DND-41 (cell line): ENCODE measurements around the gene MS4A6A.

Source experiments
- ATAC-seq: fragments of 200-7000 bp; cut with Tn5 transposase; 3 replicates; pipeline ENCODE4 v1.9.1; 2021; ENCODE audit warnings: low read depth; ENCODE audit not compliant: insufficient read depth
- DNase-seq: peaks from one replicate; pipeline ENCODE4 v3.0.0-alpha.2; 2020
- H2AFZ ChIP-seq: 2 replicates; pipeline ENCODE4 v1.6.0; 2012; ENCODE audit warnings: low read depth, low read length
- H3K27ac ChIP-seq: 2 replicates; pipeline ENCODE4 v1.5.1; 2012; ENCODE audit warnings: low read length, inconsistent platforms
- H3K27me3 ChIP-seq: fragments of 200-600 bp; sonication (generic); 2 replicates; pipeline ENCODE4 v1.6.0; 2012; ENCODE audit warnings: low read length, mild to moderate bottlenecking, inconsistent platforms; ENCODE audit not compliant: insufficient read depth, poor library complexity
- H3K36me3 ChIP-seq: 2 replicates; pipeline ENCODE4 v1.5.1; 2012; ENCODE audit warnings: low read length, inconsistent platforms; ENCODE audit not compliant: insufficient read depth
- H3K4me1 ChIP-seq: 2 replicates; pipeline ENCODE4 v1.5.1; 2012; ENCODE audit warnings: mild to moderate bottlenecking, low read length; ENCODE audit not compliant: insufficient read depth
- H3K4me2 ChIP-seq: 2 replicates; pipeline ENCODE4 v1.6.0; 2012; ENCODE audit warnings: mild to moderate bottlenecking, moderate library complexity, low read length, inconsistent platforms; ENCODE audit not compliant: insufficient read depth
- H3K4me3 ChIP-seq, 2 experiments: fragments of 200-600 bp in 1 of 2; shearing (Covaris generic) in 1 of 2; 2 replicates each; pipeline ENCODE4 v1.5.1; 2012 to 2016; ENCODE audit warnings: inconsistent platforms in 2 of 2, low read length in 2 of 2, mild to moderate bottlenecking in 2 of 2, low read depth in 1 of 2, moderate library complexity in 1 of 2
- H3K79me2 ChIP-seq: 2 replicates; pipeline ENCODE4 v1.6.0; 2012; ENCODE audit warnings: low read length, inconsistent platforms; ENCODE audit not compliant: insufficient read depth
- H3K9ac ChIP-seq: 2 replicates; pipeline ENCODE4 v1.6.0; 2012; ENCODE audit warnings: low read depth, mild to moderate bottlenecking, inconsistent platforms, low read length, moderate library complexity
- H3K9me3 ChIP-seq: 2 replicates; pipeline ENCODE4 v1.5.1; 2012; ENCODE audit warnings: low read length, moderate library complexity, mild to moderate bottlenecking, inconsistent platforms; ENCODE audit not compliant: insufficient read depth, severe bottlenecking
- H4K20me1 ChIP-seq: 2 replicates; pipeline ENCODE4 v1.6.0; 2012; ENCODE audit warnings: low read length; ENCODE audit not compliant: insufficient read depth
- EZH2 ChIP-seq: IDR thresholded peaks from 3 replicates; pipeline ENCODE4 v1.6.1; 2012; ENCODE audit warnings: borderline replicate concordance, low read depth, mild to moderate bottlenecking, moderate library complexity, low read length, inconsistent platforms; ENCODE audit not compliant: severe bottlenecking
- TF ChIP-seq, protein P1 (sequence below): IDR thresholded peaks from 2 replicates; pipeline ENCODE4 v1.5.1; 2012; ENCODE audit warnings: borderline replicate concordance, low read length, moderate library complexity, mild to moderate bottlenecking; ENCODE audit not compliant: poor library complexity, severe bottlenecking; ENCODE audit errors: extremely low read depth

The MS4A6A gene, protein sequence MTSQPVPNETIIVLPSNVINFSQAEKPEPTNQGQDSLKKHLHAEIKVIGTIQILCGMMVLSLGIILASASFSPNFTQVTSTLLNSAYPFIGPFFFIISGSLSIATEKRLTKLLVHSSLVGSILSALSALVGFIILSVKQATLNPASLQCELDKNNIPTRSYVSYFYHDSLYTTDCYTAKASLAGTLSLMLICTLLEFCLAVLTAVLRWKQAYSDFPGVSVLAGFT

DNA sequence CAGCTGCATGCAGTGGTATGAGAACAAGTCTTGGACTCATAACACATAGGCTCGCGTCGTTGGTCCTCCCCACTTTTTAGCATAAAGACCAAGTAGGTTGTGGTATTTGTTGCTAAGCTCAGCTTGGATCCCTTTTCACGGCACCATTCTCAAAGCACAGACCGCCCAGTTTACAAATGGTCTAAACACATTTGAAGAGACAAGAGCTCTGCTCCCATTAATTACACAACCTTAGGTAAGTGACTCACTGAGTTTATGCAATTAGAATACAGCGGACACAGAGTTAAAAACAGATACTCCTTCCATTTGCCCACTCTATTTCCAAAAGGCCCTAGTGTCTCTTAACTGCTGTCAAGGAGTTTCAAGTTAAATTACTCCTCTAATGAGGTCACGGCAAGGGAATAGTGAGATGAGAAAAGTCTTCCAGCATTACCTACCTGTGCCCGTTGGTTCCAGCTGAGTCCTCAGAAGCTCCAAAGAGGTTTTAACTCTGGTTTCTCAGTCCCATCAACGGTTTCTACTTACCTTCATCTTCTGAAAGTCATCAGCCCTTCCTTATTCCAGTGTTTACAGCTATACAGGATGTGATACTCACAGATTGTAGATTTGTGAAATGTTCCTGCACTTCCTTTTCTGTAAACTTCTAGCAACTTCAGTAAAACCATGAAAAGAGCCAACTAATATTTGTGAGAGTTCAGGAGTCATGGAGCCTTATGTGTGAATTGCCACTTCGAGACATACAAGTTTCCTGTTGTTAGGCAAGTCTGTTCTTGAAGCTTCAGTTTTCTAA, at the start of gene MS4A6A:
TSS of gene MS4A6A (minus strand) at position 543 of the 790 bp plus-strand sequence. CDS start 1,356 bp downstream, outside the sequence.
- Histone ChIP-seq H3K9ac (no peak within 1 kb of the TSS), H3K4me3 (no peak within 1 kb of the TSS), H3K4me2 (no peak within 1 kb of the TSS), H3K79me2 (no peaks in the 10 kb centered on the region), H3K9me3 (peaks cover 9% of the 10 kb centered on the region), H3K36me3 (no peaks in the 10 kb centered on the region), H3K27me3 (no peaks in the 10 kb centered on the region), H4K20me1 (no peaks in the 10 kb centered on the region), H3K27ac (peak within 1 kb of the TSS; percentile 34; the same call in 1 of the 2 replicates), H2AFZ (peak within 1 kb of the TSS; percentile 62), H3K4me1 (peaks cover 12% of the 10 kb centered on the region)
- no peak for DNase-seq
- TF ChIP-seq, protein P1, sequence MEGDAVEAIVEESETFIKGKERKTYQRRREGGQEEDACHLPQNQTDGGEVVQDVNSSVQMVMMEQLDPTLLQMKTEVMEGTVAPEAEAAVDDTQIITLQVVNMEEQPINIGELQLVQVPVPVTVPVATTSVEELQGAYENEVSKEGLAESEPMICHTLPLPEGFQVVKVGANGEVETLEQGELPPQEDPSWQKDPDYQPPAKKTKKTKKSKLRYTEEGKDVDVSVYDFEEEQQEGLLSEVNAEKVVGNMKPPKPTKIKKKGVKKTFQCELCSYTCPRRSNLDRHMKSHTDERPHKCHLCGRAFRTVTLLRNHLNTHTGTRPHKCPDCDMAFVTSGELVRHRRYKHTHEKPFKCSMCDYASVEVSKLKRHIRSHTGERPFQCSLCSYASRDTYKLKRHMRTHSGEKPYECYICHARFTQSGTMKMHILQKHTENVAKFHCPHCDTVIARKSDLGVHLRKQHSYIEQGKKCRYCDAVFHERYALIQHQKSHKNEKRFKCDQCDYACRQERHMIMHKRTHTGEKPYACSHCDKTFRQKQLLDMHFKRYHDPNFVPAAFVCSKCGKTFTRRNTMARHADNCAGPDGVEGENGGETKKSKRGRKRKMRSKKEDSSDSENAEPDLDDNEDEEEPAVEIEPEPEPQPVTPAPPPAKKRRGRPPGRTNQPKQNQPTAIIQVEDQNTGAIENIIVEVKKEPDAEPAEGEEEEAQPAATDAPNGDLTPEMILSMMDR: no peak
- TF ChIP-seq EZH2: no peak
- ATAC-seq: no peak

DNA sequence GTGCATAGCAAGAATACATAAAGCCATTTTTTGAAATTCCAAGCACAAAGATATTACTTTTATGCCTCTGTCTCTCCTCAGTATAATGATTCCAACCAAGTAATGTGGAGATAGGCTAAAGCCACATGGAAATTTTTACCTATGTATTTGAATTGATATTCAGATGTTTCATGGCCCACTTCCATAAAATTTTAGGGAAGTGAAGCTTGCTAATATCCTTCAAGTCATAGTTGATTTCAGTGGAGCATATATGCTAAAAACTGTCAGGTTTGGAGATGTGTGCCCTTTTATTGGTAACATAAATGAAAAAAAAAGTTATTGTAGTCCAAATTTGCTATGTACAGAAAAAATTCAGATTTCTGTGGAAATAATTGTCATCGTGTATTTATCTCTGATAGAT, 47.8 kb upstream of the MS4A6A start:
- DNase-seq: no peak
- Histone ChIP-seq H3K4me2 (no peak overlapping the region), H3K4me3 (no peak overlapping the region), H3K4me1 (no peaks in the 10 kb centered on the region), H3K27ac (no peak overlapping the region), H3K9ac (no peak overlapping the region), H4K20me1 (no peaks in the 10 kb centered on the region), H3K27me3 (no peaks in the 10 kb centered on the region), H3K79me2 (no peaks in the 10 kb centered on the region), H2AFZ (no peak overlapping the region), H3K9me3 (no peaks in the 10 kb centered on the region), H3K36me3 (no peaks in the 10 kb centered on the region)
- ATAC-seq: no peak
- TF ChIP-seq, protein P1: no peak
- no peak for TF ChIP-seq EZH2

DNA sequence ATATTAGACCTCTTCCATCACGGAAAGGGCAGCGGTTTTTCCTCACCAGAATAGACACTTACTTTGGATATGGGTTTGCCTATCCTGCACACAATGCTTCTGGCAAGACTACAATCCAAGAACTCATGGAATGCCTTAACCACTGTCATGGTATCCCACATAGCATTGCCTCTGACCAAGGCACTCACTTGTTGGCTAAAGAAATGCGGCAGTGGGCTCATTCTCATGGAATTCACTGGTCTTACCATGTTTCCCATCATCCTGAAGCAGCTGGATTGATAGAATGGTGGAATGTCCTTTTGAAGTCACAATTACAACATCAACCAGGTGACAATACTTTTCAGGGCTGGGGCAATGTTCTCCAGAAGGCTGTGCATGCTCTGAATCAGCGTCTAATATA, 39.3 kb upstream of the MS4A6A start:
- H2AFZ ChIP-seq: no peak overlapping the region
- H3K27me3 ChIP-seq: no peaks in the 10 kb centered on the region
- no peaks in the 10 kb centered on the region for H3K79me2 ChIP-seq
- H3K9ac ChIP-seq: no peak overlapping the region
- no peaks in the 10 kb centered on the region for H3K36me3 ChIP-seq
- no peak overlapping the region for H3K27ac ChIP-seq
- TF ChIP-seq, protein P1: no peak
- TF ChIP-seq EZH2: no peak
- no peaks in the 10 kb centered on the region for H3K9me3 ChIP-seq
- no peak overlapping the region for H3K4me2 ChIP-seq
- no peaks in the 10 kb centered on the region for H3K4me1 ChIP-seq
- DNase-seq: no peak
- H3K4me3 ChIP-seq: no peak overlapping the region
- no peaks in the 10 kb centered on the region for H4K20me1 ChIP-seq
- no peak for ATAC-seq
